ENCODE data around the gene FAM72D. TPM values are rescaled to one million over a fixed set of nuclear protein-coding genes. Genes with fewer than 3 reads are reported as not detected.
"Not testable (repeated sequence)": the region's sequence is repeated elsewhere in the genome, so short reads cannot be mapped to it uniquely, and the experiment has no call there.

FAM72D gene
- 10 to 100 TPM; 17.7 to 17.8 TPM for total RNA-seq

GRCh38 chr1:145095284-145096057 lies at the start of gene FAM72D, which contains the start of gene SRGAP2B:
Gene FAM72D (plus strand): TSS chr1:145095974. CDS start chr1:145096848, 874 bp downstream.
Gene SRGAP2B (minus strand): TSS chr1:145095328. CDS start chr1:145092901, 2,427 bp downstream.
- not testable (repeated sequence) for H3K36me3 Mint-ChIP-seq, H3K27me3 Mint-ChIP-seq, H3K27ac Mint-ChIP-seq, H3K9me3 Mint-ChIP-seq, H3K4me1 Mint-ChIP-seq, DNase-seq
- peak within 1 kb of the TSS; percentile 90 for H3K4me3 Mint-ChIP-seq

GRCh38 chr1:145047553-145047952 lies 48.2 kb upstream of the FAM72D start:
- H3K27me3 Mint-ChIP-seq, H3K4me1 Mint-ChIP-seq, H3K36me3 Mint-ChIP-seq, H3K27ac Mint-ChIP-seq, DNase-seq, H3K4me3 Mint-ChIP-seq, H3K9me3 Mint-ChIP-seq: not testable (repeated sequence)

GRCh38 chr1:145048181-145048856 lies 47.5 kb upstream of the FAM72D start:
- H3K36me3 Mint-ChIP-seq, H3K4me1 Mint-ChIP-seq, H3K27me3 Mint-ChIP-seq, H3K4me3 Mint-ChIP-seq, DNase-seq, H3K9me3 Mint-ChIP-seq, H3K27ac Mint-ChIP-seq: not testable (repeated sequence)

- not testable (repeated sequence) for H3K27me3 Mint-ChIP-seq, H3K36me3 Mint-ChIP-seq, H3K4me1 Mint-ChIP-seq, H3K27ac Mint-ChIP-seq, H3K9me3 Mint-ChIP-seq, H3K4me3 Mint-ChIP-seq, DNase-seq
Observed at GRCh38 chr1:145052019-145052776, 43.6 kb upstream of the FAM72D start.

GRCh38 chr1:145053428-145053827 lies 42.3 kb upstream of the FAM72D start:
- not testable (repeated sequence) for H3K9me3 Mint-ChIP-seq, H3K4me1 Mint-ChIP-seq, H3K4me3 Mint-ChIP-seq, DNase-seq, H3K27ac Mint-ChIP-seq, H3K27me3 Mint-ChIP-seq, H3K36me3 Mint-ChIP-seq

- H3K9me3 Mint-ChIP-seq, H3K27ac Mint-ChIP-seq, H3K27me3 Mint-ChIP-seq, DNase-seq, H3K4me1 Mint-ChIP-seq, H3K36me3 Mint-ChIP-seq, H3K4me3 Mint-ChIP-seq: not testable (repeated sequence)
Observed at GRCh38 chr1:145055217-145055760, 40.5 kb upstream of the FAM72D start.

GRCh38 chr1:145058184-145058583 lies 37.6 kb upstream of the FAM72D start:
- not testable (repeated sequence) for H3K9me3 Mint-ChIP-seq, DNase-seq, H3K4me1 Mint-ChIP-seq

GRCh38 chr1:145063285-145063684 lies 32.5 kb upstream of the FAM72D start:
- DNase-seq, H3K36me3 Mint-ChIP-seq, H3K4me3 Mint-ChIP-seq, H3K4me1 Mint-ChIP-seq, H3K27ac Mint-ChIP-seq, H3K9me3 Mint-ChIP-seq, H3K27me3 Mint-ChIP-seq: not testable (repeated sequence)

More at GRCh38 chr1:145058184-145058583, 37.6 kb upstream of the FAM72D start:
- not testable (repeated sequence) for H3K4me3 Mint-ChIP-seq, H3K27me3 Mint-ChIP-seq, H3K27ac Mint-ChIP-seq, H3K36me3 Mint-ChIP-seq

- not testable (repeated sequence) for H3K27ac Mint-ChIP-seq, H3K27me3 Mint-ChIP-seq, H3K4me3 Mint-ChIP-seq, DNase-seq, H3K36me3 Mint-ChIP-seq, H3K4me1 Mint-ChIP-seq, H3K9me3 Mint-ChIP-seq
Observed at GRCh38 chr1:145063941-145064648, 31.7 kb upstream of the FAM72D start.

GRCh38 chr1:145065194-145065826 lies 30.5 kb upstream of the FAM72D start:
- H3K27ac Mint-ChIP-seq, H3K4me1 Mint-ChIP-seq, H3K4me3 Mint-ChIP-seq: not testable (repeated sequence)

GRCh38 chr1:145066486-145066885 lies 29.3 kb upstream of the FAM72D start:
- not testable (repeated sequence) for H3K9me3 Mint-ChIP-seq, H3K4me1 Mint-ChIP-seq, H3K27me3 Mint-ChIP-seq, H3K27ac Mint-ChIP-seq, H3K4me3 Mint-ChIP-seq, DNase-seq, H3K36me3 Mint-ChIP-seq

More at GRCh38 chr1:145065194-145065826, 30.5 kb upstream of the FAM72D start:
- H3K9me3 Mint-ChIP-seq, DNase-seq, H3K36me3 Mint-ChIP-seq, H3K27me3 Mint-ChIP-seq: not testable (repeated sequence)

- not testable (repeated sequence) for H3K27ac Mint-ChIP-seq, H3K27me3 Mint-ChIP-seq, H3K4me1 Mint-ChIP-seq, DNase-seq, H3K9me3 Mint-ChIP-seq, H3K4me3 Mint-ChIP-seq, H3K36me3 Mint-ChIP-seq
Observed at GRCh38 chr1:145071569-145071968, 24.2 kb upstream of the FAM72D start.

GRCh38 chr1:145074021-145074559 lies 21.7 kb upstream of the FAM72D start:
- H3K9me3 Mint-ChIP-seq, H3K27ac Mint-ChIP-seq, H3K4me1 Mint-ChIP-seq, H3K27me3 Mint-ChIP-seq, H3K36me3 Mint-ChIP-seq, DNase-seq, H3K4me3 Mint-ChIP-seq: not testable (repeated sequence)

GRCh38 chr1:145076877-145077276 lies 18.9 kb upstream of the FAM72D start:
- not testable (repeated sequence) for H3K4me1 Mint-ChIP-seq, H3K27me3 Mint-ChIP-seq, DNase-seq, H3K36me3 Mint-ChIP-seq, H3K4me3 Mint-ChIP-seq, H3K27ac Mint-ChIP-seq, H3K9me3 Mint-ChIP-seq
